NCI-H1417 treated with DMSO at 0.1 percent for 48 hours (cell line): ENCODE data around the gene SAT1.

Experiments
- DNase-seq: peaks from one replicate; lab custom pipeline; 2025; lab: John Stamatoyannopoulos, UW

SAT1 gene

GRCh38 chrX:23776363-23776762 lies 6.6 kb upstream of the SAT1 start:
- no peak for DNase-seq

GRCh38 chrX:23779025-23779424 lies 3.9 kb upstream of the SAT1 start:
- no peak for DNase-seq

- DNase-seq: no peak
Measured at GRCh38 chrX:23782455-23782854, 518 bp upstream of the SAT1 start.

GRCh38 chrX:23783589-23784469 lies 856 bp downstream of the SAT1 start:
- DNase-seq: no peak

- DNase-seq: no peak
Measured at GRCh38 chrX:23784470-23785331, 1.7 kb downstream of the SAT1 start.

GRCh38 chrX:23785580-23785979 lies 2.6 kb downstream of the SAT1 start:
- DNase-seq: no peak

GRCh38 chrX:23786268-23786815 lies 3.4 kb downstream of the SAT1 start:
- DNase-seq: no peak

- DNase-seq: no peak
Measured at GRCh38 chrX:23787745-23788118, 4.8 kb downstream of the SAT1 start.

GRCh38 chrX:23788521-23788920 lies 5.5 kb downstream of the SAT1 start:
- DNase-seq: no peak

GRCh38 chrX:23788946-23789345 lies 6.0 kb downstream of the SAT1 start:
- DNase-seq: no peak

GRCh38 chrX:23789386-23790154 lies 6.6 kb downstream of the SAT1 start:
- DNase-seq: no peak

- no peak for DNase-seq
Measured at GRCh38 chrX:23790155-23790497, 7.2 kb downstream of the SAT1 start.

- peak; percentile 78 for DNase-seq
Measured at GRCh38 chrX:23792861-23793553, 10.0 kb downstream of the SAT1 start.

GRCh38 chrX:23795221-23795620 lies 12.2 kb downstream of the SAT1 start:
- DNase-seq: no peak

- peak; percentile 7 for DNase-seq
Measured at GRCh38 chrX:23797371-23798128, 14.6 kb downstream of the SAT1 start.

GRCh38 chrX:23799469-23800065 lies 16.6 kb downstream of the SAT1 start:
- DNase-seq: no peak

- DNase-seq: no peak
Measured at GRCh38 chrX:23802431-23802830, 19.5 kb downstream of the SAT1 start.

- no peak for DNase-seq
Measured at GRCh38 chrX:23803931-23804381, 21.0 kb downstream of the SAT1 start.

- DNase-seq: no peak
Measured at GRCh38 chrX:23804578-23804977, 21.6 kb downstream of the SAT1 start.

GRCh38 chrX:23805389-23805788 lies 22.4 kb downstream of the SAT1 start:
- no peak for DNase-seq
